DOHH2 (cell line): ENCODE data around the gene PRKCZ.

Experiments
- EZH2phosphoT487 ChIP-seq: fragments of 200-600 bp; sonication (generic); IDR thresholded peaks from 2 replicates; pipeline ENCODE4 v1.6.1; 2017; ENCODE audit warnings: borderline replicate concordance, mild to moderate bottlenecking, antibody characterized with exemption, low read length, moderate library complexity, mixed read lengths
- TF ChIP-seq, protein P1 (sequence below): fragments of 200-600 bp; sonication (generic); IDR thresholded peaks from one replicate; pipeline ENCODE4 v1.5.1; 2014; ENCODE audit warnings: antibody characterized with exemption, mild to moderate bottlenecking, low read depth, low read length; ENCODE audit not compliant: poor library complexity, severe bottlenecking

DNA sequence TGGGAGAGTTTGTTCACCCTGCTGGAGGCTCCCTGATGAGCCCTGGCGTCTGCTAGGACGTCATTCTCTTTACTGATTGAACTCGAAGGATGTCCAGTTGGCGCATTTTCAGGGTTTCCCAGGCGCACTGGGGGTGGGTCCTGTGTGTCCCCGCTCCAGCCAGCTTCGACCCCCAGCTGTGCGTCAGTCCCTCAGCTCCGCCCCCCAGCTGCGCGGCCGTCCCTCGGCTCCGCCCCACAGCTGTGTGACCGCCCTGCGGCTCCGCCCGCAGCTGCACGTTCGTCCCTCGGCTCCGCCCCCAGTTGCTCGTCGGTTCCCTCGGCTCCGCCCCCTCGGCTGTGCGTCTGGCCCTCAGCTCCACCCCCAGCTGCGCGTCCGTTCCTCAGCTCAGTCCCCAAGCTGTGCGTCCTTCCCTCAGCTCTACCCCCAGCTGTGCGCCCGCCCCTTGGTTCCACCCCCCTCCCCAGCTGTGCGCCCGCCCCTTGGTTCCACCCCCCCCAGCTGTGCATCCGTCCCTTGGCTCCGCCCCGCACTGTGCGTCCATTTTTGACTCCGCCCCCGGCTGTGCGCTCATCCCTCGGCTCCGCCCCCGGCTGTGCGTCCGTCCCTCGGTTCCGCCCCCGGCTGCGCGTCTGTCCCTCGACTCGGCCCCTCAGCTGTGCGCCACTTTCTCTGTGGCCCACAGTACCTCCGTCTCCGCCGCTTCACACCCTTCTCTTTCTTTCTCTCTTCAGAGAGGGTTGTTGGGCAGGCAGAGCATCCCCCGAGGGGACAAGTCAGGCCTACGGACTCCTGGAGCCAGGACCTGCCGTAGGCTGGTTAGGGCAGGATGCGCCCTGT is 83.0 kb downstream of the PRKCZ start:
- TF ChIP-seq, protein P1, sequence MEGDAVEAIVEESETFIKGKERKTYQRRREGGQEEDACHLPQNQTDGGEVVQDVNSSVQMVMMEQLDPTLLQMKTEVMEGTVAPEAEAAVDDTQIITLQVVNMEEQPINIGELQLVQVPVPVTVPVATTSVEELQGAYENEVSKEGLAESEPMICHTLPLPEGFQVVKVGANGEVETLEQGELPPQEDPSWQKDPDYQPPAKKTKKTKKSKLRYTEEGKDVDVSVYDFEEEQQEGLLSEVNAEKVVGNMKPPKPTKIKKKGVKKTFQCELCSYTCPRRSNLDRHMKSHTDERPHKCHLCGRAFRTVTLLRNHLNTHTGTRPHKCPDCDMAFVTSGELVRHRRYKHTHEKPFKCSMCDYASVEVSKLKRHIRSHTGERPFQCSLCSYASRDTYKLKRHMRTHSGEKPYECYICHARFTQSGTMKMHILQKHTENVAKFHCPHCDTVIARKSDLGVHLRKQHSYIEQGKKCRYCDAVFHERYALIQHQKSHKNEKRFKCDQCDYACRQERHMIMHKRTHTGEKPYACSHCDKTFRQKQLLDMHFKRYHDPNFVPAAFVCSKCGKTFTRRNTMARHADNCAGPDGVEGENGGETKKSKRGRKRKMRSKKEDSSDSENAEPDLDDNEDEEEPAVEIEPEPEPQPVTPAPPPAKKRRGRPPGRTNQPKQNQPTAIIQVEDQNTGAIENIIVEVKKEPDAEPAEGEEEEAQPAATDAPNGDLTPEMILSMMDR = no peak
- no peak for TF ChIP-seq EZH2phosphoT487
